Measurements from ENCODE around the gene KHDC3L. TPM values are rescaled to one million over a fixed set of nuclear protein-coding genes. Genes with fewer than 3 reads are reported as not detected.

Gene KHDC3L
- total RNA-seq, 1 experiment from 2014 or later: not detected

DNA sequence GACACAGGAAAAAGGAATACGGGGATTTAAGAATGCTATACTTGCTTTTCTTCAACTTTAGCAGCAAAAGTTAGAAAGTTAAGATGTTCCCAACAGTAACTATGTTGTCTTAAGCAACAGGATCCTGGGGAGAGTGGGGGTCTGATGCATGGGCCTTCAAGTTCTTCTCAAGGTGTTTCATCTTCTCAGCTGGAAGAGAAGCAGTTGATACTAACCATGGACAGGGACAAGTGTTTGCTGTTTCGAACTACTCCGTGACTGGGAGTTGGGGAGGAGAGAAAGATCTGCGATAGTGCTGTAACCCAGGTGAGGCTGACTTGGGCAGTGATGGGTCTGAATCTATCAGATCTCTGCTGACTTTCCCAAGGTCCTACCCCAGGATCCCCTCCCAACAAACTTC is 6.2 kb downstream of the KHDC3L start:
- no TSS peak for BruUV-seq (replicated peaks)
- no peaks in the 10 kb centered on the region for H3K27me3 ChIP-seq (ENCODE audit: low read length)
- POLR2A ChIA-PET (ENCODE audit: unreplicated experiment): interaction anchor here (0.5 kb wide), 1 partner anchor 31 kb away, joined by 3 read pairs; no protein-coding TSS in a partner anchor

DNA sequence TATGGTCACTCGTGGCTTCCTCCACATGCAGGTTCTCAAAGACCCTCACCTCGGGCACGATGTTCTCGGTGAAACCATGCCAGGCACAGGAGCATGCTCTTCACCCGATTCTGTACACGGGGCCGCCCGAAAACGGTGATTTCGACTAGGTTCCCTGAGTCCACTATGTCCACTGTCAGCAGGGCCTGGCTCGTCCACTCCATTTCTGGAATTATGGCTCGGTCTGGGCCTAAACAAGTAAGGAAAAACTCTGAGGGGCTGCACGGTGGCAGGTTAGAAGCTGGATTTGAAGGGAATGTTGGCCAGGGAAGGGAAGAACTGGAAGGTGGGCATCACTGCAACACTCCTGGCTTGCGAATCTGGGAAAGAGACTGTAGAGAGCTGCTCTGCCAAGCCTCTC is 6.7 kb downstream of the KHDC3L start:
- ATAC-seq: no peak
- Histone ChIP-seq H3K27me3 (ENCODE audit: low read length) (no peaks in the 10 kb centered on the region), H3K4me2 (ENCODE audit: low read length) (no peak overlapping the region), H3K36me3 (ENCODE audit: low read depth, low read length) (no peaks in the 10 kb centered on the region), H3K27ac (ENCODE audit: low read length) (no peak overlapping the region), H3K79me2 (ENCODE audit: low read length) (no peaks in the 10 kb centered on the region), H4K20me1 (ENCODE audit: low read length) (no peaks in the 10 kb centered on the region), H3F3A (ENCODE audit: low read length, unreplicated experiment) (no peaks in the 10 kb centered on the region), H3K9me3 (ENCODE audit: low read length) (no peaks in the 10 kb centered on the region), H2AFZ (ENCODE audit: low read length) (no peak overlapping the region), H3K4me1 (ENCODE audit: insufficient read depth, low read length) (no peaks in the 10 kb centered on the region), H3K4me3 (ENCODE audit: low read length) (no peak overlapping the region), H3K9ac (ENCODE audit: low read length) (no peak overlapping the region), H3K9me2 (replicated peaks; ENCODE audit: low read length) (no peaks in the 10 kb centered on the region)
- no peak for DNase-seq
- ChIA-PET CTCF (no interaction called here), POLR2A (ENCODE audit: unreplicated experiment) (no interaction called here)
- intact Hi-C loops (cut with micrococcal nuclease): no loop called here
- TF ChIP-seq, protein P1, sequence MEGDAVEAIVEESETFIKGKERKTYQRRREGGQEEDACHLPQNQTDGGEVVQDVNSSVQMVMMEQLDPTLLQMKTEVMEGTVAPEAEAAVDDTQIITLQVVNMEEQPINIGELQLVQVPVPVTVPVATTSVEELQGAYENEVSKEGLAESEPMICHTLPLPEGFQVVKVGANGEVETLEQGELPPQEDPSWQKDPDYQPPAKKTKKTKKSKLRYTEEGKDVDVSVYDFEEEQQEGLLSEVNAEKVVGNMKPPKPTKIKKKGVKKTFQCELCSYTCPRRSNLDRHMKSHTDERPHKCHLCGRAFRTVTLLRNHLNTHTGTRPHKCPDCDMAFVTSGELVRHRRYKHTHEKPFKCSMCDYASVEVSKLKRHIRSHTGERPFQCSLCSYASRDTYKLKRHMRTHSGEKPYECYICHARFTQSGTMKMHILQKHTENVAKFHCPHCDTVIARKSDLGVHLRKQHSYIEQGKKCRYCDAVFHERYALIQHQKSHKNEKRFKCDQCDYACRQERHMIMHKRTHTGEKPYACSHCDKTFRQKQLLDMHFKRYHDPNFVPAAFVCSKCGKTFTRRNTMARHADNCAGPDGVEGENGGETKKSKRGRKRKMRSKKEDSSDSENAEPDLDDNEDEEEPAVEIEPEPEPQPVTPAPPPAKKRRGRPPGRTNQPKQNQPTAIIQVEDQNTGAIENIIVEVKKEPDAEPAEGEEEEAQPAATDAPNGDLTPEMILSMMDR (conservative IDR thresholded peaks at IDR 0.05; ENCODE audit: low read depth, low read length): no peak
- TF ChIP-seq EZH2 (IDR thresholded peaks at IDR 0.05; ENCODE audit: low read length, unreplicated experiment) (no peak), EZH2phosphoT487 (IDR thresholded peaks at IDR 0.05; ENCODE audit: borderline replicate concordance, low read length) (no peak)
- BruUV-seq (replicated peaks): no TSS peak

More for the DNA sequence above, 6.2 kb downstream of the KHDC3L start:
- TF ChIP-seq EZH2phosphoT487 (IDR thresholded peaks at IDR 0.05; ENCODE audit: borderline replicate concordance, low read length): no peak
- TF ChIP-seq, protein P1 (conservative IDR thresholded peaks at IDR 0.05; ENCODE audit: low read depth, low read length): no peak
- TF ChIP-seq EZH2 (IDR thresholded peaks at IDR 0.05; ENCODE audit: low read length, unreplicated experiment): no peak
- Histone ChIP-seq H3K79me2 (ENCODE audit: low read length) (no peaks in the 10 kb centered on the region), H3K36me3 (ENCODE audit: low read depth, low read length) (no peaks in the 10 kb centered on the region), H3K4me2 (ENCODE audit: low read length) (no peak overlapping the region), H3K4me1 (ENCODE audit: insufficient read depth, low read length) (no peaks in the 10 kb centered on the region), H3K4me3 (ENCODE audit: low read length) (no peak overlapping the region), H4K20me1 (ENCODE audit: low read length) (no peaks in the 10 kb centered on the region), H2AFZ (ENCODE audit: low read length) (no peak overlapping the region), H3K9me3 (ENCODE audit: low read length) (no peaks in the 10 kb centered on the region), H3F3A (ENCODE audit: low read length, unreplicated experiment) (no peaks in the 10 kb centered on the region), H3K27ac (ENCODE audit: low read length) (no peak overlapping the region), H3K9me2 (replicated peaks; ENCODE audit: low read length) (no peaks in the 10 kb centered on the region), H3K9ac (ENCODE audit: low read length) (no peak overlapping the region)
- ATAC-seq (no peak), DNase-seq (no peak)
- CTCF ChIA-PET: interaction anchor here (0.6 kb wide), 1 partner anchor 212 kb away, joined by 3 read pairs; no protein-coding TSS in a partner anchor
- intact Hi-C loops (cut with micrococcal nuclease): no loop called here

DNA sequence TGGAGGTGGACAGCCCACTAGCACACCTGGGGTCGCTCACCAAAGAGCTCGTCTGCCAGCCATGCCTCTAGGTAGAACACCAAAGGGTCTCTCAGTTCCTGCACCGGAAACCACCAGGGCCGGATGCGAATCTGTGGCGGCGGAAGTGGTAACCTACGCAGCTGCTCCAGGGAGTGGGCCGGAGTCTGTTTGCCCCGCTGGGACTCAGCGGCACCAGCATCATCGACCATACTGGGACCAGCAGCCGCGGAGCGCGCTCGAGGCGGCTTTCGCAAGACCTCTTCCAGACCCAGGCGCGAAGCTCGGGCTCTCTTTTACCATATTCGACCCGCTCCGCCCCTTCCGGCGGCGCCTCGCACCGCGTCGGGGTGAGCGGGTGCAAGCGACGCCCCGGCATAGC is 7.1 kb downstream of the KHDC3L start, which contains the start of gene OOEP:
TSS of gene OOEP (minus strand) at position 335 of the 400 bp plus-strand sequence. CDS start at position 230, 105 bp downstream.
- POLR2A ChIA-PET (ENCODE audit: unreplicated experiment): no interaction called here
- no peaks in the 10 kb centered on the region for H3F3A ChIP-seq (ENCODE audit: low read length, unreplicated experiment)
- DNase-seq: no peak
- no peaks in the 10 kb centered on the region for H4K20me1 ChIP-seq (ENCODE audit: low read length)
- H3K79me2 ChIP-seq (ENCODE audit: low read length): no peaks in the 10 kb centered on the region
- no peaks in the 10 kb centered on the region for H3K27me3 ChIP-seq (ENCODE audit: low read length)
- H3K9me3 ChIP-seq (ENCODE audit: low read length): no peaks in the 10 kb centered on the region
- CTCF ChIA-PET: no interaction called here
- no TSS peak for BruUV-seq (replicated peaks)
- no peak within 1 kb of the TSS for H3K9ac ChIP-seq (ENCODE audit: low read length)
- H3K36me3 ChIP-seq (ENCODE audit: low read depth, low read length): no peaks in the 10 kb centered on the region
- no peaks in the 10 kb centered on the region for H3K9me2 ChIP-seq (replicated peaks; ENCODE audit: low read length)
- intact Hi-C loops (cut with micrococcal nuclease): no loop called here
- no peaks in the 10 kb centered on the region for H3K4me1 ChIP-seq (ENCODE audit: insufficient read depth, low read length)
- no peak within 1 kb of the TSS for H3K27ac ChIP-seq (ENCODE audit: low read length)
- no peak within 1 kb of the TSS for H3K4me3 ChIP-seq (ENCODE audit: low read length)
- TF ChIP-seq EZH2phosphoT487 (IDR thresholded peaks at IDR 0.05; ENCODE audit: borderline replicate concordance, low read length): no peak
- H3K4me2 ChIP-seq (ENCODE audit: low read length): no peak within 1 kb of the TSS
- no peak within 1 kb of the TSS for H2AFZ ChIP-seq (ENCODE audit: low read length)
- no peak for ATAC-seq

Measured in PC-3 (cell line).